ENCODE data around the gene B3GLCT.
"Not testable (repeated sequence)": the region's sequence is repeated elsewhere in the genome, so short reads cannot be mapped to it uniquely, and the experiment has no call there.

DNA sequence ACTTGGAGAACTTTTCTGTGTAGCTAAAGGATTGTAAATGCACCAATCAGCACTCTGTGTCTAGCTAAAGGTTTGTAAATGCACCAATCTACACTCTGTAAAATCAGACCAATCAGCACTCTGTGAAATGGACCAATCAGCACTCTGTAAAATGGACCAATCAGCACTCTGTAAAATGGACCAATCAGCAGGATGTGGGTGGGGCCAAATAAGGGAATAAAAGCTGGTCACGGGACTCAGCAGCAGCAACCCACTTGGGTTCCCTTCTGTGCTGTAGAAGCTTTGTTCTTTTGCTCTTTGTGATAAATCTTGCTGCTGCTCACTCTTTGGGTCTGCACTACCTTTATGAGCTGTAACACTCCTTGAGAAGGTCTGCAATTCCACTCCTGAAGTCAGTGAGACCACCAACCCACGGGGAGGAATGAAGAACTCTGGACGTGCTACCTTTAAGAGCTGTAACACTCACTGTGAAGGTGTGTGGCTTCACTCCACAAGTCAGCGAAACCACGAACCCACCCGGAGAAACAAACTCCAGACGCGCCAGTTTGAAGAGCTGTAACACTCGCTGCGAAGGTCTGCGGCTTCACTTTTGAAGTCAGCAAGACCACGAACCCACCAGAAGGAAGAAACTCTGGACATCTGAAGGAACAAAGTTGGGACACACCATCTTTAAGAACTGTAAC is 21.8 kb upstream of the B3GLCT start:
- not testable (repeated sequence) for TF ChIP-seq EZH2 (IDR thresholded peaks at IDR 0.05; ENCODE audit: insufficient read depth, poor library complexity, severe bottlenecking); EZH2phosphoT487 (IDR thresholded peaks at IDR 0.05; ENCODE audit: insufficient read depth, low read depth)

Measured in GM23248 (cell line).